Prostate gland (tissue), 2 donors: Measurements from ENCODE around the gene ZNF606. TPM values are rescaled to one million over a fixed set of nuclear protein-coding genes. Genes with fewer than 3 reads are reported as not detected.
A peak's percentile ranks its signal among the peaks of the same experiment; 100 is the strongest.

Experiments
- DNase-seq: peaks from one replicate; pipeline ENCODE4 v3.0.0-alpha.2; 2019; ENCODE audit warnings: low spot score
- H3K27ac ChIP-seq, 2 donors: fragments of 200-600 bp; sonication (generic); 2 replicates each; pipeline ENCODE4 v1.5.1; 2017 to 2019
- H3K27me3 ChIP-seq: fragments of 200-600 bp; sonication (generic); replicated peaks from 2 replicates; pipeline ENCODE4 v1.5.1; 2019; ENCODE audit not compliant: insufficient read depth
- H3K36me3 ChIP-seq, 2 donors: fragments of 200-600 bp; sonication (generic); 1 replicate in 1 of 2; 2 replicates in 1 of 2; pipeline versions ENCODE4 v1.5.1 to v1.8.1; 2017 to 2019
- H3K4me1 ChIP-seq: fragments of 200-600 bp; sonication (generic); replicated peaks from 2 replicates; pipeline ENCODE4 v1.5.1; 2019
- H3K4me3 ChIP-seq, 2 donors: fragments of 200-600 bp; sonication (generic); 2 replicates each; pipeline ENCODE4 v1.5.1; 2017 to 2019
- H3K9me3 ChIP-seq: fragments of 200-600 bp; sonication (generic); 2 replicates; pipeline ENCODE4 v1.5.1; 2017
- CTCF ChIP-seq, 4 experiments: fragments of 200-600 bp in 2 of 4; fragments of 450-650 bp in 2 of 4; sonication (generic) in 2 of 4; IDR thresholded peaks; 1 replicate in 3 of 4; 2 replicates in 1 of 4; pipeline ENCODE4 v1.5.1; 2016 to 2019; ENCODE audit warnings: antibody characterized with exemption in 4 of 4, mild to moderate bottlenecking in 2 of 4, moderate library complexity in 2 of 4
- POLR2A ChIP-seq: fragments of 450-650 bp; IDR thresholded peaks from one replicate; pipeline ENCODE4 v1.6.1; 2016; ENCODE audit warnings: antibody characterized with exemption, mild to moderate bottlenecking
- POLR2AphosphoS5 ChIP-seq: sonication (generic); formaldehyde crosslinking; IDR thresholded peaks from one replicate; pipeline ENCODE4 v1.6.1; 2017; ENCODE audit warnings: antibody characterized with exemption
- WGBS: methylation state at CpG from one replicate; pipeline ENCODE4 v1.1.5; 2018; 5-methylcytosine and 5-hydroxymethylcytosine counted together
- intact Hi-C: fragments of 100-400 bp; cut with DNase I; formaldehyde crosslinking; loops from one replicate; pipeline ENCODE4 v1.14.2; 2022
- total RNA-seq, 2 donors: library from RNA; depleted of rRNA; stranded (reverse); fragments of >200 nt; gene quantifications; one replicate each; pipeline ENCODE4 v1.1.0, GENCODE V29; 2016

The ZNF606 gene
- total RNA-seq, 2 donors from 2014 or later = 44.7 to 51.3 TPM

GRCh38 chr19:58007285-58007684 lies 4.7 kb upstream of the ZNF606 start:
- DNase-seq = no peak
- 100% methylated on average over 1 of the region's 1 CpG for WGBS
- H3K27ac ChIP-seq = no peak overlapping the region
- no peaks in the 10 kb centered on the region for H3K4me1 ChIP-seq
- H3K36me3 ChIP-seq = no peaks in the 10 kb centered on the region
- H3K4me3 ChIP-seq = no peak overlapping the region
- no peak for TF ChIP-seq POLR2A
- H3K9me3 ChIP-seq = no peaks in the 10 kb centered on the region
- intact Hi-C loops = no loop called here
- no peaks in the 10 kb centered on the region for H3K27me3 ChIP-seq

DNA sequence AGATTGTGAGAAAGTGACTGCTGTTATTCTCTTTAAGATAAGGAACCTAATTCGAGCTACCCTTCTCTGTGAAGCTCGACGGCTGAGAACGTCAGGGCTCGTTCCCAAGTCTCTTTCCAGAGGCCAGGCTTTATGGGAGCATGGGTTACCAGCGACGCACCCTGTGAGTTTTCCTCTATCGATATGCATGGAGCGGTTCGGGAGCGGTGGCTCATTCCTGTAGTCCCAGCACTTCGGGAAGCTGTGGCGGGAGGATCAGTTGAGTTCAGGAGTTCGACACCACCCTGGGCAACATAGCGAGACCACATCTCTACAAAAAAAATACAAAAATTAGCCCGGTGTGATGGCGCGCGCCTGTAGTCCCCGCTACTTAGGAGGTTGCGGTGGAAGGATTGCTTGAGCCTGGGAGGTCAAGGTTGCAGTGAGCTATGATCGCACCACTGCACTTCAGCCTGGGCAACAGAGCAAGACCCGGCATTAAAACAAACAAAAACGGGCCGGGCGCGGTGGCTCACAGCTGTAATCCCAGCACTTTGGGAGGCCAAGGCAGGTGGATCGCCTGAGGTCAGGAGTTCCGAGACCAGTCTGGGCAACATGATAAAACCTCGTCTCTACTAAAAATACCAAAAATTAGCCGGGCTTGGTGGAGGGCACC lies 681 bp upstream of the ZNF606 start:
- Histone ChIP-seq H3K4me1 (no peaks in the 10 kb centered on the region), H3K27me3 (no peaks in the 10 kb centered on the region), H3K27ac (peak overlapping the region; percentile 84 to 86), H3K4me3 (peak overlapping the region; percentile 64 to 82), H3K9me3 (no peaks in the 10 kb centered on the region), H3K36me3 (peaks cover 9% of the 10 kb centered on the region in 2 donors)
- TF ChIP-seq POLR2A = no peak
- no peak for TF ChIP-seq POLR2AphosphoS5
- no peak for TF ChIP-seq CTCF (IDR thresholded peaks at IDR 0.05)
- DNase-seq = no peak
- intact Hi-C loops = loop anchor here (5.0 kb wide), 1 partner anchor 154 kb away; no protein-coding TSS in a partner anchor
- 14% methylated on average over 31 of the region's 31 CpGs for WGBS

DNA sequence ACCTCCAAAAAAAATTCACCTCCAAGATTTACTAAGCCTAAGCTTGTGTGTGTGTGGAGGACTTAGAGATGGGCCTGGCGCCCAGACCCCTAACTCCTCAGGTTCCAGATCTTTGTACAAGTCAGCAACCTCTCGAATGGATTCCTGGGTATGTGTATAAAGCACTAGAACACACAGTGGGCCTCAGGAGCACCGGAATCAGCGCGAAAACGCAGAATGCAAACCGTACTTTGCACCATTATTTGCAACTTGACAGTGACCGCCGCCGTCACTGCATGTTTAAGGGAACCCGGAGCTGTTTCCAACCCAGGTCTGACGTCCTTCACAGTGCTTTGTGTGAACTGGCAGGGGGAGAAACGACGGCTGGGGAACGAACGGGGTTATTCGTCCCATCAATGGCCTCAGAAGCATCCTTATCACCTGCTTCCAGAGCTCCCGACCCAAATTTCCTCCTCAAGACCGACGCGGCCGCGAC lies 688 bp downstream of the ZNF606 start:
- Histone ChIP-seq H3K9me3 (no peaks in the 10 kb centered on the region), H3K36me3 (peaks cover 9 to 15% of the 10 kb centered on the region in 2 donors)

DNA sequence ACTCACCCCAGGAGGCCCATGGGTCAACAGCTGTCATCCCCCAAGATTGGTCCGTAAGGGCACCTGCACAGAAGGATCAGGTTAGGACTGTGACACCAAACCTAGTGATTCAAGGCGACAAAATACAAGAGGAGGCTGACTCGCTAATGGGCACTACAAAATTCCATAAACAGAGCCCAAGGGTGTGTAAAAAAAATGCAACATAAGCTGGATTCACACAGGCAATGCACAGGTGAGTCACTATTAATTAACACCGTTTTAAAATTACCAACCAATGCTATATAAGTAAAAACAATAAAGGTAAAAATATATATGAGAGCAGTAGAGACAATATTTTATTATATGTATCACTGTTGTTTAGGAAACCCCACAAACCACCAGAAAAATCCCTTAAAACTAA lies 1.9 kb downstream of the ZNF606 start:
- TF ChIP-seq CTCF (IDR thresholded peaks at IDR 0.05) (no peak), POLR2A (no peak), POLR2AphosphoS5 (no peak)
- H3K27me3 ChIP-seq = no peaks in the 10 kb centered on the region
- no peaks in the 10 kb centered on the region for H3K9me3 ChIP-seq
- no peaks in the 10 kb centered on the region for H3K4me1 ChIP-seq
- DNase-seq = no peak
- peaks cover 9 to 15% of the 10 kb centered on the region in 2 donors for H3K36me3 ChIP-seq
- no peak overlapping the region for H3K27ac ChIP-seq
- 93% methylated on average over 4 of the region's 4 CpGs for WGBS
- no peak overlapping the region for H3K4me3 ChIP-seq
- intact Hi-C loops = loop anchor here (5.0 kb wide), 1 partner anchor 157 kb away; no protein-coding TSS in a partner anchor

More for the DNA sequence above, 688 bp downstream of the ZNF606 start:
- Histone ChIP-seq H3K27me3 (no peaks in the 10 kb centered on the region), H3K4me3 (peak overlapping the region; percentile 64 to 82), H3K4me1 (no peaks in the 10 kb centered on the region), H3K27ac (peak overlapping the region; percentile 84 to 86)
- no peak for TF ChIP-seq POLR2AphosphoS5
- no peak for TF ChIP-seq CTCF (IDR thresholded peaks at IDR 0.05)
- TF ChIP-seq POLR2A = no peak
- intact Hi-C loops = loop anchor here (5.0 kb wide), 1 partner anchor 155 kb away; no protein-coding TSS in a partner anchor
- no peak for DNase-seq
- 2% methylated on average over 18 of the region's 23 CpGs for WGBS

GRCh38 chr19:57992841-57993240 lies 9.8 kb downstream of the ZNF606 start:
- intact Hi-C loops = no loop called here
- H3K4me3 ChIP-seq = no peak overlapping the region
- 0% methylated on average over 1 of the region's 1 CpG for WGBS
- no peak overlapping the region for H3K27ac ChIP-seq
- no peaks in the 10 kb centered on the region for H3K9me3 ChIP-seq
- H3K36me3 ChIP-seq = peaks cover 6 to 29% of the 10 kb centered on the region in 2 donors
- DNase-seq = no peak
- H3K4me1 ChIP-seq = no peaks in the 10 kb centered on the region
- TF ChIP-seq POLR2A (no peak), POLR2AphosphoS5 (no peak), CTCF (IDR thresholded peaks at IDR 0.05) (no peak)
- no peaks in the 10 kb centered on the region for H3K27me3 ChIP-seq
